ENCODE measurements around the gene PI4KA.

- TF ChIP-seq, protein P1, sequence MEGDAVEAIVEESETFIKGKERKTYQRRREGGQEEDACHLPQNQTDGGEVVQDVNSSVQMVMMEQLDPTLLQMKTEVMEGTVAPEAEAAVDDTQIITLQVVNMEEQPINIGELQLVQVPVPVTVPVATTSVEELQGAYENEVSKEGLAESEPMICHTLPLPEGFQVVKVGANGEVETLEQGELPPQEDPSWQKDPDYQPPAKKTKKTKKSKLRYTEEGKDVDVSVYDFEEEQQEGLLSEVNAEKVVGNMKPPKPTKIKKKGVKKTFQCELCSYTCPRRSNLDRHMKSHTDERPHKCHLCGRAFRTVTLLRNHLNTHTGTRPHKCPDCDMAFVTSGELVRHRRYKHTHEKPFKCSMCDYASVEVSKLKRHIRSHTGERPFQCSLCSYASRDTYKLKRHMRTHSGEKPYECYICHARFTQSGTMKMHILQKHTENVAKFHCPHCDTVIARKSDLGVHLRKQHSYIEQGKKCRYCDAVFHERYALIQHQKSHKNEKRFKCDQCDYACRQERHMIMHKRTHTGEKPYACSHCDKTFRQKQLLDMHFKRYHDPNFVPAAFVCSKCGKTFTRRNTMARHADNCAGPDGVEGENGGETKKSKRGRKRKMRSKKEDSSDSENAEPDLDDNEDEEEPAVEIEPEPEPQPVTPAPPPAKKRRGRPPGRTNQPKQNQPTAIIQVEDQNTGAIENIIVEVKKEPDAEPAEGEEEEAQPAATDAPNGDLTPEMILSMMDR (conservative IDR thresholded peaks at IDR 0.05): no peak
- TF ChIP-seq ZFX (IDR thresholded peaks at IDR 0.05): no peak
These were observed 21.4 kb downstream of the PI4KA start for GRCh38 chr22:20836987-20837823.

All from C4-2B (cell line).